ENCODE measurements around the gene NTS.

NTS gene, protein sequence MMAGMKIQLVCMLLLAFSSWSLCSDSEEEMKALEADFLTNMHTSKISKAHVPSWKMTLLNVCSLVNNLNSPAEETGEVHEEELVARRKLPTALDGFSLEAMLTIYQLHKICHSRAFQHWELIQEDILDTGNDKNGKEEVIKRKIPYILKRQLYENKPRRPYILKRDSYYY

DNA sequence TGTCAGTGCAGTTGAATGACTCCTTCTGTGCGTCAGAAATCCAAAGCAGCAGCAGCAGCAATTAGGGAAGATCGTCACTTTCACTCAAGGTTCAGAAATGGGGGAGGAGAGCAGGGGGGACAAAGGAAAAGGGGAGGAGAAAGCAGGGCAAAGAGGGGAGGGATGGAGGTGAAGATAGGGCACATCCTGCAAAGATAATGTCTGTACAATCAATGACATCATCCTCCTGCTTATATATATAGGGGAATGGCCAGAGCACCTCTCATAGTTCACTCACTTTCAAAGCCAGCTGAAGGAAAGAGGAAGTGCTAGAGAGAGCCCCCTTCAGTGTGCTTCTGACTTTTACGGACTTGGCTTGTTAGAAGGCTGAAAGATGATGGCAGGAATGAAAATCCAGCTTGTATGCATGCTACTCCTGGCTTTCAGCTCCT is at the start of gene NTS:
Gene NTS, plus strand, starts transcription at position 265 of the 431 bp plus-strand sequence. Its CDS starts 109 bp downstream, at position 374.
- H3K36me3 ChIP-seq (ENCODE audit: insufficient read depth, low read length) = no peaks in the 10 kb centered on the region
- no peak within 1 kb of the TSS for H3K27ac ChIP-seq (ENCODE audit: low read depth, low read length)

GRCh38 chr12:85825746-85826145 is 48.3 kb upstream of the NTS start:
- Histone ChIP-seq H3K27me3 (ENCODE audit: control insufficient read depth in 1 of 2, insufficient read depth in 2 of 2, low read length in 2 of 2) (no peaks in the 10 kb centered on the region), H3K27ac (ENCODE audit: low read depth, low read length) (no peak overlapping the region)

More for the DNA sequence above, at the start of gene NTS:
- no peak within 1 kb of the TSS for H3K9ac ChIP-seq (ENCODE audit: low read length)
- no peaks in the 10 kb centered on the region for H3K9me3 ChIP-seq (ENCODE audit: low read length)
- no peak within 1 kb of the TSS for H3K4me3 ChIP-seq (ENCODE audit: low read depth in 1 of 2, low read length in 2 of 2)
- H3K4me1 ChIP-seq (ENCODE audit: insufficient read depth, low read length) = no peaks in the 10 kb centered on the region
- no peaks in the 10 kb centered on the region for H3K27me3 ChIP-seq (ENCODE audit: control insufficient read depth in 1 of 2, insufficient read depth in 2 of 2, low read length in 2 of 2)

GRCh38 chr12:85828576-85828975 is 45.5 kb upstream of the NTS start:
- Histone ChIP-seq H3K4me3 (ENCODE audit: low read depth in 1 of 2, low read length in 2 of 2) (no peak overlapping the region), H3K9ac (ENCODE audit: low read length) (no peak overlapping the region), H3K4me1 (ENCODE audit: insufficient read depth, low read length) (no peaks in the 10 kb centered on the region), H3K36me3 (ENCODE audit: insufficient read depth, low read length) (no peaks in the 10 kb centered on the region), H3K9me3 (ENCODE audit: low read length) (no peaks in the 10 kb centered on the region), H3K27me3 (ENCODE audit: control insufficient read depth in 1 of 2, insufficient read depth in 2 of 2, low read length in 2 of 2) (no peaks in the 10 kb centered on the region), H3K27ac (ENCODE audit: low read depth, low read length) (no peak overlapping the region)

More at GRCh38 chr12:85825746-85826145, 48.3 kb upstream of the NTS start:
- no peaks in the 10 kb centered on the region for H3K9me3 ChIP-seq (ENCODE audit: low read length)
- H3K36me3 ChIP-seq (ENCODE audit: insufficient read depth, low read length) = no peaks in the 10 kb centered on the region
- H3K4me3 ChIP-seq (ENCODE audit: low read depth in 1 of 2, low read length in 2 of 2) = no peak overlapping the region
- no peak overlapping the region for H3K9ac ChIP-seq (ENCODE audit: low read length)
- H3K4me1 ChIP-seq (ENCODE audit: insufficient read depth, low read length) = no peaks in the 10 kb centered on the region

GRCh38 chr12:85829391-85829790 is 44.7 kb upstream of the NTS start:
- Histone ChIP-seq H3K9ac (ENCODE audit: low read length) (no peak overlapping the region), H3K27me3 (ENCODE audit: control insufficient read depth in 1 of 2, insufficient read depth in 2 of 2, low read length in 2 of 2) (no peaks in the 10 kb centered on the region)

GRCh38 chr12:85831327-85831990 is 42.6 kb upstream of the NTS start:
- peaks cover under 1% of the 10 kb centered on the region for H3K4me1 ChIP-seq (ENCODE audit: insufficient read depth, low read length)
- no peak overlapping the region for H3K9ac ChIP-seq (ENCODE audit: low read length)
- H3K4me3 ChIP-seq (ENCODE audit: low read depth in 1 of 2, low read length in 2 of 2) = no peak overlapping the region
- H3K36me3 ChIP-seq (ENCODE audit: insufficient read depth, low read length) = no peaks in the 10 kb centered on the region
- no peak overlapping the region for H3K27ac ChIP-seq (ENCODE audit: low read depth, low read length)
- no peaks in the 10 kb centered on the region for H3K27me3 ChIP-seq (ENCODE audit: control insufficient read depth in 1 of 2, insufficient read depth in 2 of 2, low read length in 2 of 2)
- no peaks in the 10 kb centered on the region for H3K9me3 ChIP-seq (ENCODE audit: low read length)

More at GRCh38 chr12:85829391-85829790, 44.7 kb upstream of the NTS start:
- no peaks in the 10 kb centered on the region for H3K9me3 ChIP-seq (ENCODE audit: low read length)
- no peak overlapping the region for H3K27ac ChIP-seq (ENCODE audit: low read depth, low read length)
- no peak overlapping the region for H3K4me3 ChIP-seq (ENCODE audit: low read depth in 1 of 2, low read length in 2 of 2)
- no peaks in the 10 kb centered on the region for H3K4me1 ChIP-seq (ENCODE audit: insufficient read depth, low read length)
- no peaks in the 10 kb centered on the region for H3K36me3 ChIP-seq (ENCODE audit: insufficient read depth, low read length)

GRCh38 chr12:85833579-85833978 is 40.5 kb upstream of the NTS start:
- Histone ChIP-seq H3K27ac (ENCODE audit: low read depth, low read length) (no peak overlapping the region), H3K9me3 (ENCODE audit: low read length) (no peaks in the 10 kb centered on the region), H3K27me3 (ENCODE audit: control insufficient read depth in 1 of 2, insufficient read depth in 2 of 2, low read length in 2 of 2) (no peaks in the 10 kb centered on the region), H3K4me3 (ENCODE audit: low read depth in 1 of 2, low read length in 2 of 2) (no peak overlapping the region), H3K36me3 (ENCODE audit: insufficient read depth, low read length) (no peaks in the 10 kb centered on the region), H3K4me1 (ENCODE audit: insufficient read depth, low read length) (peaks cover 4% of the 10 kb centered on the region), H3K9ac (ENCODE audit: low read length) (no peak overlapping the region)

GRCh38 chr12:85834378-85834777 is 39.7 kb upstream of the NTS start:
- Histone ChIP-seq H3K27ac (ENCODE audit: low read depth, low read length) (no peak overlapping the region), H3K9ac (ENCODE audit: low read length) (no peak overlapping the region)

GRCh38 chr12:85835426-85836196 is 38.5 kb upstream of the NTS start:
- Histone ChIP-seq H3K9ac (ENCODE audit: low read length) (peak overlapping the region; percentile 79), H3K9me3 (ENCODE audit: low read length) (no peaks in the 10 kb centered on the region), H3K36me3 (ENCODE audit: insufficient read depth, low read length) (no peaks in the 10 kb centered on the region), H3K4me1 (ENCODE audit: insufficient read depth, low read length) (peaks cover 4% of the 10 kb centered on the region), H3K27me3 (ENCODE audit: control insufficient read depth in 1 of 2, insufficient read depth in 2 of 2, low read length in 2 of 2) (no peaks in the 10 kb centered on the region), H3K4me3 (ENCODE audit: low read depth in 1 of 2, low read length in 2 of 2) (peak overlapping the region; percentile 62 to 86), H3K27ac (ENCODE audit: low read depth, low read length) (peak overlapping the region; percentile 69)

More at GRCh38 chr12:85834378-85834777, 39.7 kb upstream of the NTS start:
- no peaks in the 10 kb centered on the region for H3K36me3 ChIP-seq (ENCODE audit: insufficient read depth, low read length)
- H3K9me3 ChIP-seq (ENCODE audit: low read length) = no peaks in the 10 kb centered on the region
- H3K27me3 ChIP-seq (ENCODE audit: control insufficient read depth in 1 of 2, insufficient read depth in 2 of 2, low read length in 2 of 2) = no peaks in the 10 kb centered on the region
- no peak overlapping the region for H3K4me3 ChIP-seq (ENCODE audit: low read depth in 1 of 2, low read length in 2 of 2)
- H3K4me1 ChIP-seq (ENCODE audit: insufficient read depth, low read length) = peaks cover 4% of the 10 kb centered on the region

DNA sequence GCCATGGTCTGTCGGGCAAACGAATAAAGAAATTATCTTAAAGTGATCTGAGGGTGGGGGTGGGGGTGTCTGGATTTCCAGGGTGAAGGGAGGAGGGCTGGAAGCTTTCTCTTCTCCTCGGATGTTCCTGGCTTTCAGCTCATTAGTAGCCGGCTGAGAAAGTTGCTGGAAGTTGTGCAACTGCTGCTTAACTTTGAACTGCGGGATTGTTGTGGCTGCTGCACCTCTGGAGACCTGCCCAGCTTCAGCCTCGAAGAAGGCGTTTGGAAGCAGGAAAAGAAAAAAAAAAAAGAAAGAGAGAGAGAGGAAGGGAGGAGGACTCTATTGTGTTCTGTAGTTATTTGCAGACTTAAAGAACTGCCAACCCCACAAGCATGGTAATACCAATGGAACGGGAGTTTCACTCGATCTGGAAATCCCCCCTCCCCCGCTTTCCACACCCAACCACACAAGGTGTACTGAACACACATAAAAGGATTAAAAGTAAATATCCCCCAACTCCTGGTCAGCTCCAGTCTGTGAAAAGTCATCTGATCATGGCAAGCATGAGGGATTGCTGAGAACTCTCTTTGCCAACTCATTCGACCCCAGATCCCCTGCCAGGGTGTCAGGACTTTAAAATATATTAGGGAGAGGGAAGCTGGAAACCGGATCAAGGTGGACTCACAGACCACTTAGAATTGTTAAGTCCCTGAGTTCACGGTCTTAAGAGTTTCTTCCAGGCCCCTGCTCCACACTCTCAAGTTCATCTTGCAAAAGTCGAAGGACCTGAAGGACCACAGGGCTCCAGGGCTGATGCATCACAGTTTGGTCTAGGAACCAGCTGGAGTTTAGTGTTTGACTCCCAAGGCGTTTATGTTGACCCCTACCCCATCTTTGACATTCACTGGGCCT is 37.7 kb upstream of the NTS start, which contains the start of gene RASSF9:
Gene RASSF9, minus strand, starts transcription at position 213 of the 894 bp plus-strand sequence. Its CDS starts 208 bp downstream, at position 5.
- Histone ChIP-seq H3K9me3 (ENCODE audit: low read length) (no peaks in the 10 kb centered on the region), H3K9ac (ENCODE audit: low read length) (peak within 1 kb of the TSS; percentile 79), H3K27me3 (ENCODE audit: control insufficient read depth in 1 of 2, insufficient read depth in 2 of 2, low read length in 2 of 2) (no peaks in the 10 kb centered on the region), H3K4me1 (ENCODE audit: insufficient read depth, low read length) (peaks cover 4% of the 10 kb centered on the region), H3K27ac (ENCODE audit: low read depth, low read length) (peak within 1 kb of the TSS; percentile 69), H3K36me3 (ENCODE audit: insufficient read depth, low read length) (no peaks in the 10 kb centered on the region), H3K4me3 (ENCODE audit: low read depth in 1 of 2, low read length in 2 of 2) (peak within 1 kb of the TSS; percentile 62 to 86)

DNA sequence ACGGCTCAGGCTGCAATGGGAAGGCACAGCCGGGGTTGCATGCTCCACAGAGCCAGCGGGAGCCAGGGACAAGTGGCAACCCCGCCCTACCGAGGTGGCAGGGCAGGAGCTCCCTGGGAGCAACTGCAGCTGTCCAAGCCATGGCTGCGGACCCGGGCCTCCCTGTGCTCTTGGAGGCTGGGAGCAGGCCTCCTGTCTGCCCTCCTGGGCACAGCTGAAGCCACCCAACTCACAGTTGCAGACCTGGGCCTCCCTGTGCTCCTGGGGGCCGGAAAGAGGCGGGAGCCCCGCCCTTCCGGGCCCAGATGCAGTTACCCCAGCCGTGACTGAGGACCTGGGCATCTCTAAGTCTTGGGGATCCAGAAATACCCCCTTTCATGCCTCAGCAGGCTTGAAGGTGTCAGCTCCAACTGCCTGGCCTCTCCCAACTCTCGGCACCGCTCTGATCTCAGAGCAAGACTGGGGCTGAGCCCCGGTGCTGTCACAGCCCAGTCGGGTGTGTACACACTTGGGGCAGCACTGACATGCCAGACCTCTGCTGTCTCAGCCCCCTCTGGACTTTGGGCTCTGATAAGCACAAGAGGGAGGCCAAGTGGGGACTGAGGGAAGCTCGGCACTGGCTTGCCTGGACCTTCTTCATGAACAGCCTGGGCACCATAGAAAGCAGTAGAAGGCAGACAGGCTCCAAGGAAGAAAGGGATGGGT is 30.3 kb upstream of the NTS start:
- H3K27me3 ChIP-seq (ENCODE audit: control insufficient read depth in 1 of 2, insufficient read depth in 2 of 2, low read length in 2 of 2) = no peaks in the 10 kb centered on the region
- H3K27ac ChIP-seq (ENCODE audit: low read depth, low read length) = no peak overlapping the region
- H3K36me3 ChIP-seq (ENCODE audit: insufficient read depth, low read length) = no peaks in the 10 kb centered on the region
- H3K9ac ChIP-seq (ENCODE audit: low read length) = no peak overlapping the region
- H3K4me3 ChIP-seq (ENCODE audit: low read depth in 1 of 2, low read length in 2 of 2) = no peak overlapping the region
- H3K9me3 ChIP-seq (ENCODE audit: low read length) = no peaks in the 10 kb centered on the region
- H3K4me1 ChIP-seq (ENCODE audit: insufficient read depth, low read length) = no peaks in the 10 kb centered on the region
